GM10266 (cell line): ENCODE data around the gene ADK.
"Not testable (repeated sequence)": the region's sequence is repeated elsewhere in the genome, so short reads cannot be mapped to it uniquely, and the experiment has no call there.

Source experiments
- DNase-seq: peaks from one replicate; pipeline ENCODE4 v3.0.0; 2012; ENCODE audit errors: extremely low spot score
- CTCF ChIP-seq: IDR thresholded peaks from 2 replicates; pipeline ENCODE4 v1.5.1; 2012; ENCODE audit warnings: mild to moderate bottlenecking, low read depth; ENCODE audit not compliant: control insufficient read depth, insufficient read depth; ENCODE audit errors: missing control alignments

Gene ADK

GRCh38 chr10:74123081-74123480, 27.9 kb upstream of the ADK start:
- no peak for DNase-seq
- no peak for TF ChIP-seq CTCF

- no peak for DNase-seq
- no peak for TF ChIP-seq CTCF
Measured at GRCh38 chr10:74133923-74134820, 16.8 kb upstream of the ADK start.

GRCh38 chr10:74135452-74135851, 15.6 kb upstream of the ADK start:
- no peak for DNase-seq
- TF ChIP-seq CTCF = no peak

- DNase-seq = no peak
- TF ChIP-seq CTCF = no peak
Measured at GRCh38 chr10:74137992-74138391, 13.0 kb upstream of the ADK start.

- not testable (repeated sequence) for DNase-seq
Measured at GRCh38 chr10:74138596-74138995, 12.4 kb upstream of the ADK start.

GRCh38 chr10:74139981-74140380, 11.0 kb upstream of the ADK start:
- no peak for TF ChIP-seq CTCF
- no peak for DNase-seq

- DNase-seq = no peak
- TF ChIP-seq CTCF = no peak
Measured at GRCh38 chr10:74140553-74140952, 10.5 kb upstream of the ADK start.

- DNase-seq = no peak
- TF ChIP-seq CTCF = no peak
Measured at GRCh38 chr10:74145133-74145532, 5.9 kb upstream of the ADK start.

GRCh38 chr10:74146980-74147379, 4.0 kb upstream of the ADK start:
- DNase-seq = not testable (repeated sequence)
